Fibroblast of skin of right quadriceps (primary cell): Measurements from ENCODE around the gene GSPT2.
A peak's percentile ranks its signal among the peaks of the same experiment; 100 is the strongest.
"Not testable (repeated sequence)": the region's sequence is repeated elsewhere in the genome, so short reads cannot be mapped to it uniquely, and the experiment has no call there.

Source experiments
- DNase-seq: peaks from one replicate; pipeline ENCODE4 v3.0.0-alpha.2; 2013

The GSPT2 gene

GRCh38 chrX:51743179-51743957, at the start of gene GSPT2:
TSS of gene GSPT2 (plus strand) at chrX:51743442. CDS start at chrX:51743627, 185 bp downstream.
- peak; percentile 75 for DNase-seq

GRCh38 chrX:51694254-51694653, 49.0 kb upstream of the GSPT2 start:
- no peak for DNase-seq

GRCh38 chrX:51697397-51697796, 45.8 kb upstream of the GSPT2 start:
- DNase-seq = no peak

- DNase-seq = not testable (repeated sequence)
Observed at GRCh38 chrX:51710277-51711164, 32.7 kb upstream of the GSPT2 start, which contains the start of gene CENPVL1. TSS of gene CENPVL1 (plus strand) at chrX:51710512. CDS start at chrX:51710512, 0 bp downstream.

GRCh38 chrX:51712943-51713647, 30.1 kb upstream of the GSPT2 start:
- not testable (repeated sequence) for DNase-seq

- DNase-seq = no peak
Observed at GRCh38 chrX:51728202-51728601, 15.0 kb upstream of the GSPT2 start.

GRCh38 chrX:51737091-51737490, 6.2 kb upstream of the GSPT2 start:
- no peak for DNase-seq

GRCh38 chrX:51742586-51742985, 656 bp upstream of the GSPT2 start:
- no peak for DNase-seq

GRCh38 chrX:51747671-51748070, 4.4 kb downstream of the GSPT2 start:
- no peak for DNase-seq

- no peak for DNase-seq
Observed at GRCh38 chrX:51759055-51759839, 16.0 kb downstream of the GSPT2 start.

GRCh38 chrX:51760657-51761056, 17.4 kb downstream of the GSPT2 start:
- no peak for DNase-seq

- no peak for DNase-seq
Observed at GRCh38 chrX:51766546-51766945, 23.3 kb downstream of the GSPT2 start.

GRCh38 chrX:51776851-51777250, 33.6 kb downstream of the GSPT2 start:
- DNase-seq = no peak

GRCh38 chrX:51779306-51779705, 36.1 kb downstream of the GSPT2 start:
- peak; percentile 1 for DNase-seq

GRCh38 chrX:51795136-51795535, 51.9 kb downstream of the GSPT2 start:
- DNase-seq = no peak
